ENCODE data around the gene LYRM9.
"Not testable (repeated sequence)": the region's sequence is repeated elsewhere in the genome, so short reads cannot be mapped to it uniquely, and the experiment has no call there.

Gene LYRM9

GRCh38 chr17:27873746-27874145 is 19.4 kb downstream of the LYRM9 start:
- DNase-seq (no peak), ATAC-seq (no peak)

GRCh38 chr17:27873211-27873610 is 20.0 kb downstream of the LYRM9 start:
- DNase-seq = no peak
- no peak for ATAC-seq

GRCh38 chr17:27872776-27873175 is 20.4 kb downstream of the LYRM9 start:
- DNase-seq (no peak), ATAC-seq (no peak)

- ATAC-seq (no peak), DNase-seq (no peak)
Observed at GRCh38 chr17:27871407-27871806, 21.8 kb downstream of the LYRM9 start.

GRCh38 chr17:27870345-27870744 is 22.8 kb downstream of the LYRM9 start:
- ATAC-seq (no peak), DNase-seq (no peak)

GRCh38 chr17:27868565-27868964 is 24.6 kb downstream of the LYRM9 start:
- ATAC-seq (no peak), DNase-seq (no peak)

GRCh38 chr17:27862840-27863239 is 30.3 kb downstream of the LYRM9 start:
- ATAC-seq (no peak), DNase-seq (no peak)

GRCh38 chr17:27862004-27862403 is 31.2 kb downstream of the LYRM9 start:
- ATAC-seq (peak; percentile 63), DNase-seq (no peak)

GRCh38 chr17:27860971-27861664 is 32.0 kb downstream of the LYRM9 start:
- ATAC-seq (no peak), DNase-seq (no peak)

- no peak for DNase-seq
- no peak for ATAC-seq
Observed at GRCh38 chr17:27858621-27859305, 34.4 kb downstream of the LYRM9 start.

GRCh38 chr17:27856676-27857432 is 36.3 kb downstream of the LYRM9 start:
- ATAC-seq (no peak), DNase-seq (no peak)

GRCh38 chr17:27855454-27855853 is 37.7 kb downstream of the LYRM9 start:
- ATAC-seq (no peak), DNase-seq (no peak)

- no peak for DNase-seq
- ATAC-seq = no peak
Observed at GRCh38 chr17:27854163-27854562, 39.0 kb downstream of the LYRM9 start.

GRCh38 chr17:27853091-27853490 is 40.1 kb downstream of the LYRM9 start:
- DNase-seq (no peak), ATAC-seq (no peak)

GRCh38 chr17:27849474-27850185 is 43.5 kb downstream of the LYRM9 start:
- ATAC-seq = no peak
- DNase-seq = no peak

GRCh38 chr17:27848931-27849330 is 44.2 kb downstream of the LYRM9 start:
- no peak for ATAC-seq
- no peak for DNase-seq

- not testable (repeated sequence) for ATAC-seq, DNase-seq
Observed at GRCh38 chr17:27846808-27847307, 46.3 kb downstream of the LYRM9 start.

GRCh38 chr17:27846042-27846655 is 47.0 kb downstream of the LYRM9 start:
- DNase-seq (peak; percentile 42), ATAC-seq (peak; percentile 61)

- ATAC-seq (no peak), DNase-seq (no peak)
Observed at GRCh38 chr17:27845264-27846041, 47.7 kb downstream of the LYRM9 start.

GRCh38 chr17:27840688-27841087 is 52.5 kb downstream of the LYRM9 start:
- ATAC-seq = no peak
- DNase-seq = no peak

- peak; percentile 63 for ATAC-seq
- not testable (repeated sequence) for DNase-seq
Observed at GRCh38 chr17:27840406-27840678, 52.8 kb downstream of the LYRM9 start.

All from stimulated activated naive CD8-positive, alpha-beta T cell treated with anti-CD3 and anti-CD28 coated beads, Interleukin-15, Interleukin-2, amounts not matched to agents 100 U/mL and 50 U/mL, for 24 hours (primary cell).